Measurements from ENCODE around the gene MMP21. TPM values are rescaled to one million over a fixed set of nuclear protein-coding genes. Genes with fewer than 3 reads are reported as not detected.

Gene MMP21
- total RNA-seq, 3 donors from 2014 or later: 0.33 to 0.59 TPM; not detected in 1

- no peak for DNase-seq (ENCODE audit: low spot score in 2 of 2)
- H3K27ac ChIP-seq: no peak overlapping the region
- intact Hi-C loops (cut with DNase I; ENCODE audit: low total_unique reads): no loop called here
- H3K4me1 ChIP-seq: no peaks in the 10 kb centered on the region
- no peaks in the 10 kb centered on the region for H3K27me3 ChIP-seq
- no peaks in the 10 kb centered on the region for H3K36me3 ChIP-seq
- TF ChIP-seq CTCF (IDR thresholded peaks at IDR 0.05) (no peak), POLR2AphosphoS5 (IDR thresholded peaks at IDR 0.05) (no peak), POLR2A (IDR thresholded peaks at IDR 0.05) (no peak)
- no peaks in the 10 kb centered on the region for H3K9me3 ChIP-seq
- no peak overlapping the region for H3K4me3 ChIP-seq
These were observed 2.2 kb upstream of the MMP21 start for GRCh38 chr10:125777806-125778205.

- Histone ChIP-seq H3K27ac (no peak overlapping the region), H3K9me3 (no peaks in the 10 kb centered on the region), H3K27me3 (no peaks in the 10 kb centered on the region), H3K4me1 (no peaks in the 10 kb centered on the region), H3K4me3 (no peak overlapping the region), H3K36me3 (no peaks in the 10 kb centered on the region)
- DNase-seq (ENCODE audit: low spot score in 2 of 2): no peak
- TF ChIP-seq POLR2A (IDR thresholded peaks at IDR 0.05): no peak
- TF ChIP-seq CTCF (IDR thresholded peaks at IDR 0.05): no peak
- no peak for TF ChIP-seq POLR2AphosphoS5 (IDR thresholded peaks at IDR 0.05)
- intact Hi-C loops (cut with DNase I; ENCODE audit: low total_unique reads): no loop called here
These were observed 935 bp downstream of the MMP21 start for GRCh38 chr10:125774581-125775191.

GRCh38 chr10:125773687-125774543 lies 1.7 kb downstream of the MMP21 start:
- DNase-seq (ENCODE audit: low spot score in 2 of 2): no peak
- TF ChIP-seq CTCF (IDR thresholded peaks at IDR 0.05) (no peak), POLR2AphosphoS5 (IDR thresholded peaks at IDR 0.05) (no peak), POLR2A (IDR thresholded peaks at IDR 0.05) (no peak)
- Histone ChIP-seq H3K36me3 (no peaks in the 10 kb centered on the region), H3K27me3 (no peaks in the 10 kb centered on the region), H3K9me3 (no peaks in the 10 kb centered on the region), H3K4me1 (no peaks in the 10 kb centered on the region), H3K4me3 (peak overlapping the region in 2 of 3 donors; percentile 31 to 32), H3K27ac (no peak overlapping the region)
- intact Hi-C loops (cut with DNase I; ENCODE audit: low total_unique reads): no loop called here

- Histone ChIP-seq H3K27me3 (no peaks in the 10 kb centered on the region), H3K4me1 (no peaks in the 10 kb centered on the region), H3K27ac (no peak overlapping the region), H3K9me3 (no peaks in the 10 kb centered on the region), H3K4me3 (no peak overlapping the region), H3K36me3 (no peaks in the 10 kb centered on the region)
- no peak for DNase-seq (ENCODE audit: low spot score in 2 of 2)
- TF ChIP-seq POLR2A (IDR thresholded peaks at IDR 0.05) (no peak), CTCF (IDR thresholded peaks at IDR 0.05) (no peak), POLR2AphosphoS5 (IDR thresholded peaks at IDR 0.05) (no peak)
- intact Hi-C loops (cut with DNase I; ENCODE audit: low total_unique reads): no loop called here
These were observed 2.8 kb downstream of the MMP21 start for GRCh38 chr10:125772864-125773180.

- no peaks in the 10 kb centered on the region for H3K27me3 ChIP-seq
- H3K27ac ChIP-seq: no peak overlapping the region
- DNase-seq (ENCODE audit: low spot score in 2 of 2): no peak
- no peaks in the 10 kb centered on the region for H3K4me1 ChIP-seq
- H3K36me3 ChIP-seq: no peaks in the 10 kb centered on the region
- intact Hi-C loops (cut with DNase I; ENCODE audit: low total_unique reads): no loop called here
- TF ChIP-seq POLR2A (IDR thresholded peaks at IDR 0.05): no peak
- no peak for TF ChIP-seq POLR2AphosphoS5 (IDR thresholded peaks at IDR 0.05)
- no peak for TF ChIP-seq CTCF (IDR thresholded peaks at IDR 0.05)
- no peaks in the 10 kb centered on the region for H3K9me3 ChIP-seq
- no peak overlapping the region for H3K4me3 ChIP-seq
These were observed 3.3 kb downstream of the MMP21 start for GRCh38 chr10:125772112-125772863.
